ENCODE results near the gene TOX4.
"Not testable (repeated sequence)": the region's sequence is repeated elsewhere in the genome, so short reads cannot be mapped to it uniquely, and the experiment has no call there.

The TOX4 gene

DNA sequence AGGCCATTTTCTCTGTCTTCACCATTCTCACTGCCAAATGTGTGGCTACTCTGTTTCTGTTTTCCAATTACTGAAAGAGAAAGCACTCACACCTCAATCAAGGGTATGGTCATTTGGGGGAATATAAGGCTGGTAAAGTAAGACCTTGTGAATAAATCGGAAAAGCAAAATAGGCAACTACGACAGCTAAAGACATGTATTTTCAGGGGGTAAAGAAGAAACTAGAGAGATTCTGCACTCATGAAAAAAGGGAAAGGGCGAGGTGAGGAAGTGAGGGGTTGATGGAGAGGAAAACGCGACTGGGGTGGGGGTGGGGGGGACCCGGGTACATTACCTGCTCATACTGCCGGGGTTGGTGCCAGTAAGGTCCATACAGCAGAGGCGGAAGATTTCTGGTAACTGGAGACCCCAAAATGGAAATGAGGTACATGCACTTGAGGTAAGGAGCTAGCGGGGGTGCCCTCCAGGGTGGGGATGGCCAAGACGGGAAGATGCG lies 40.4 kb upstream of the TOX4 start:
- peaks cover 27% of the 10 kb centered on the region for H3K4me1 ChIP-seq (ENCODE audit: insufficient read depth, low read length, poor library complexity, severe bottlenecking)
- H2AFZ ChIP-seq (ENCODE audit: low read length), result peak overlapping the region; percentile 85; the same call in 1 of the 2 replicates
- H3K79me2 ChIP-seq (ENCODE audit: insufficient read depth, low read length), result peaks cover 91% of the 10 kb centered on the region
- no peaks in the 10 kb centered on the region for H3K9me3 ChIP-seq (ENCODE audit: insufficient read depth, low read depth, low read length)
- no peaks in the 10 kb centered on the region for H3F3A ChIP-seq (ENCODE audit: low read depth)
- peak overlapping the region; percentile 89 for H3K4me2 ChIP-seq (ENCODE audit: low read depth, low read length, poor library complexity, severe bottlenecking)
- peaks cover 46% of the 10 kb centered on the region for H4K20me1 ChIP-seq (ENCODE audit: insufficient read depth, low read length, poor library complexity, severe bottlenecking)
- H3K9me2 ChIP-seq (replicated peaks; ENCODE audit: low read depth, low read length), result no peaks in the 10 kb centered on the region
- peak overlapping the region; percentile 85 for H3K4me3 ChIP-seq (ENCODE audit: low read length, poor library complexity, severe bottlenecking)
- H3K36me3 ChIP-seq (ENCODE audit: insufficient read depth, low read length), result peaks cover 3% of the 10 kb centered on the region; the same call in 1 of the 2 replicates
- TF ChIP-seq EZH2phosphoT487 (IDR thresholded peaks at IDR 0.05; ENCODE audit: borderline replicate concordance), result no peak
- TF ChIP-seq, protein P1, sequence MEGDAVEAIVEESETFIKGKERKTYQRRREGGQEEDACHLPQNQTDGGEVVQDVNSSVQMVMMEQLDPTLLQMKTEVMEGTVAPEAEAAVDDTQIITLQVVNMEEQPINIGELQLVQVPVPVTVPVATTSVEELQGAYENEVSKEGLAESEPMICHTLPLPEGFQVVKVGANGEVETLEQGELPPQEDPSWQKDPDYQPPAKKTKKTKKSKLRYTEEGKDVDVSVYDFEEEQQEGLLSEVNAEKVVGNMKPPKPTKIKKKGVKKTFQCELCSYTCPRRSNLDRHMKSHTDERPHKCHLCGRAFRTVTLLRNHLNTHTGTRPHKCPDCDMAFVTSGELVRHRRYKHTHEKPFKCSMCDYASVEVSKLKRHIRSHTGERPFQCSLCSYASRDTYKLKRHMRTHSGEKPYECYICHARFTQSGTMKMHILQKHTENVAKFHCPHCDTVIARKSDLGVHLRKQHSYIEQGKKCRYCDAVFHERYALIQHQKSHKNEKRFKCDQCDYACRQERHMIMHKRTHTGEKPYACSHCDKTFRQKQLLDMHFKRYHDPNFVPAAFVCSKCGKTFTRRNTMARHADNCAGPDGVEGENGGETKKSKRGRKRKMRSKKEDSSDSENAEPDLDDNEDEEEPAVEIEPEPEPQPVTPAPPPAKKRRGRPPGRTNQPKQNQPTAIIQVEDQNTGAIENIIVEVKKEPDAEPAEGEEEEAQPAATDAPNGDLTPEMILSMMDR (conservative IDR thresholded peaks at IDR 0.05; ENCODE audit: low read length), result no peak
- H3K9ac ChIP-seq (ENCODE audit: low read depth, low read length, poor library complexity, severe bottlenecking), result peak overlapping the region; percentile 87
- no peaks in the 10 kb centered on the region for H3K27me3 ChIP-seq (ENCODE audit: insufficient read depth, low read length, poor library complexity, severe bottlenecking)

DNA sequence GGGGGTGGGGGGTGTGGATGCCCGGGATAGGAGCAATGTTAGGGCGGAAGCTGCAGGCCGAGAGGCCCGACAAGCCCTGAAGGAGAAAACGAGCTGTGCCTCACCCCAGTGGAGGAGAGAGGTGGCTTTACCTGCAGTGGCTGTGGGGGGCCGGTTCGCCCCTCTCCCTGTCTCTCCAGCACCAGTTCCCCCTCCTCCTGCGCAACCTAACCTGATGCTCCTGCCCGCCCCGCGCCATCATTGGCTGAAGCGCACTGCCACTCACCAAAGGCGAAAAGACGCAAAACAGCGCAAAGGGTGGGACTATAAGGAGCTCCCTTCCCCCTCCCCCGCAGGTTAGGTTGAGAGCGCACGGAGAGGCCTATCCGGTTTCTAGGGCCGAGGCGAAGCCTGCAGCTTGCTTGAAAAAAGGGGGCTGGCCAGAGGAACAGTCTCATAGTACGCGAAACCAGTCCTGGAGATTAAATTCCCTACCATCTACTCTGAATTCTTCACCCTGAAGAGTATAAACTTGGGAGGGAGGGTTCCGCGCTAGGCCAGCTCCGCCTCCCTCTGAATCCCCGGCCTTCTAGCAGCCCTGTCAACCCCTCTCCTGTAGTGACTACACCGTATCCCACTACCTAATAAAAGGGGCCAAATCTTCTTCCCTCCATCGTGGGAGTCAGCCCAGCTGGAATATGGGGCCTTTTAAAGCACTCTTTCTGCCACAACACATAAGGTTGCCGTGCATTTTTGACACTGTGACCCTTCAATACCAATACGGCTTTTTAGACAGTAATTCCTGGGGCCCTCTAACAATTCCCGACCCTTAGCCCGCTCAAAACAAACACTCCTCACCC lies 39.7 kb upstream of the TOX4 start:
- peak overlapping the region; percentile 85 for H3K4me3 ChIP-seq (ENCODE audit: low read length, poor library complexity, severe bottlenecking)
- peak overlapping the region; percentile 87 for H3K9ac ChIP-seq (ENCODE audit: low read depth, low read length, poor library complexity, severe bottlenecking)
- no peaks in the 10 kb centered on the region for H3K9me2 ChIP-seq (replicated peaks; ENCODE audit: low read depth, low read length)
- no peak for TF ChIP-seq EZH2phosphoT487 (IDR thresholded peaks at IDR 0.05; ENCODE audit: borderline replicate concordance)
- TF ChIP-seq, protein P1 (conservative IDR thresholded peaks at IDR 0.05; ENCODE audit: low read length), result no peak
- peaks cover 95% of the 10 kb centered on the region for H3K79me2 ChIP-seq (ENCODE audit: insufficient read depth, low read length)
- no peaks in the 10 kb centered on the region for H3K27me3 ChIP-seq (ENCODE audit: insufficient read depth, low read length, poor library complexity, severe bottlenecking)
- H3K36me3 ChIP-seq (ENCODE audit: insufficient read depth, low read length), result no peaks in the 10 kb centered on the region
- peaks cover 44% of the 10 kb centered on the region for H4K20me1 ChIP-seq (ENCODE audit: insufficient read depth, low read length, poor library complexity, severe bottlenecking)
- peak overlapping the region; percentile 87 for H2AFZ ChIP-seq (ENCODE audit: low read length)
- peaks cover 27% of the 10 kb centered on the region for H3K4me1 ChIP-seq (ENCODE audit: insufficient read depth, low read length, poor library complexity, severe bottlenecking)
- peak overlapping the region; percentile 89 for H3K4me2 ChIP-seq (ENCODE audit: low read depth, low read length, poor library complexity, severe bottlenecking)
- H3K9me3 ChIP-seq (ENCODE audit: insufficient read depth, low read depth, low read length), result no peaks in the 10 kb centered on the region
- H3F3A ChIP-seq (ENCODE audit: low read depth), result no peaks in the 10 kb centered on the region

DNA sequence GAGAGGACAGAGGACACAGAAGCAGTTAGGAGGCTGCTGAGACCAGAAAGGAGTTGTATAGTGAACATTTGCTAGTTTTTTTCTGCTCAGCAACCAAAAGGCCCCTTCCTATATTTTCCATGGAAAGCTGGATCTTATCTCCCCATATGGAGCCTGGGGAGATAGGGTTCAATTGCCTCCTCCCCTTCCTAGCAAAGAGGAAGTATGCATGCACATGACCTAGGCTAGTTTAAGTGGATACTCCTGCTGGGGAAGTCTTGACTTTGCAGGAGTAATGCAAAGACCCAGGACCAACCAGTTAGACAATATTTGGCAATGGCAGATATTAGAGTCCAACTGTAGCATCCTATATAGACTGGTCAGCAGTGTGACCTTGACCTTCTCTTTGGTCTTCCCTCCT lies 36.1 kb upstream of the TOX4 start:
- Histone ChIP-seq H3F3A (ENCODE audit: low read depth) (no peaks in the 10 kb centered on the region), H3K9me3 (ENCODE audit: insufficient read depth, low read depth, low read length) (no peaks in the 10 kb centered on the region), H3K9me2 (replicated peaks; ENCODE audit: low read depth, low read length) (no peaks in the 10 kb centered on the region), H2AFZ (ENCODE audit: low read length) (no peak overlapping the region), H3K27me3 (ENCODE audit: insufficient read depth, low read length, poor library complexity, severe bottlenecking) (no peaks in the 10 kb centered on the region), H4K20me1 (ENCODE audit: insufficient read depth, low read length, poor library complexity, severe bottlenecking) (peaks cover 20% of the 10 kb centered on the region), H3K4me1 (ENCODE audit: insufficient read depth, low read length, poor library complexity, severe bottlenecking) (peaks cover 13% of the 10 kb centered on the region), H3K36me3 (ENCODE audit: insufficient read depth, low read length) (no peaks in the 10 kb centered on the region), H3K4me3 (ENCODE audit: low read length, poor library complexity, severe bottlenecking) (no peak overlapping the region), H3K79me2 (ENCODE audit: insufficient read depth, low read length) (peaks cover 93% of the 10 kb centered on the region), H3K9ac (ENCODE audit: low read depth, low read length, poor library complexity, severe bottlenecking) (no peak overlapping the region), H3K4me2 (ENCODE audit: low read depth, low read length, poor library complexity, severe bottlenecking) (no peak overlapping the region)
- TF ChIP-seq, protein P1 (conservative IDR thresholded peaks at IDR 0.05; ENCODE audit: low read length), result no peak

DNA sequence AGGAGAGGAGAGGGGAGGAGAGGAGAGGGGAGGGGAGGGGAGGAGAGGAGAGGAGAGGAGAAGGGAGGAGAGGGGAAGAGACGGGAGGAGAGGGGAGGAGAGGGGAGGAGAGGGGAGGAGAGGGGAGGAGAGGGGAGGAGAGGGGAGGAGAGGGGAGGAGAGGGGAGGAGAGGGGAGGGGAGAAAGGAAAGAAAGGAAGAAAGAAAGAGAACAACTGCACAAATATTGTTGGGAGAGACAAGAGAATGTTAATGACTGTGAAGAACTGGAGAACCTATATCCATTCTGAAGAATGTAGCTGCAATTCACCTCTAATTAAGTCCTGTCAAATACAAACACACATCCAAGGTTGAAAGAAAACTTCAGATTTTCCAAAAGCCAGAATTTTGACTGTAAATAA lies 34.3 kb upstream of the TOX4 start:
- not testable (repeated sequence) for H3K4me1 ChIP-seq (ENCODE audit: insufficient read depth, low read length, poor library complexity, severe bottlenecking); H3F3A ChIP-seq (ENCODE audit: low read depth); H3K27me3 ChIP-seq (ENCODE audit: insufficient read depth, low read length, poor library complexity, severe bottlenecking); H3K36me3 ChIP-seq (ENCODE audit: insufficient read depth, low read length); H3K9me2 ChIP-seq (replicated peaks; ENCODE audit: low read depth, low read length); H3K9me3 ChIP-seq (ENCODE audit: insufficient read depth, low read depth, low read length); H2AFZ ChIP-seq (ENCODE audit: low read length); H3K4me3 ChIP-seq (ENCODE audit: low read length, poor library complexity, severe bottlenecking); H3K9ac ChIP-seq (ENCODE audit: low read depth, low read length, poor library complexity, severe bottlenecking); H3K4me2 ChIP-seq (ENCODE audit: low read depth, low read length, poor library complexity, severe bottlenecking)
- H3K79me2 ChIP-seq (ENCODE audit: insufficient read depth, low read length), result peaks cover 94% of the 10 kb centered on the region
- H4K20me1 ChIP-seq (ENCODE audit: insufficient read depth, low read length, poor library complexity, severe bottlenecking), result peaks cover 19% of the 10 kb centered on the region

Data from Loucy (cell line).